ENCODE data around the gene JARID2. TPM values are rescaled to one million over a fixed set of nuclear protein-coding genes. Genes with fewer than 3 reads are reported as not detected.
A peak's percentile ranks its signal among the peaks of the same experiment; 100 is the strongest.

JARID2 gene
- total RNA-seq, 3 donors from 2014 or later, result 10.6 to 11.8 (median 11.4) TPM

- Histone ChIP-seq H3K9me3 (no peaks in the 10 kb centered on the region), H3K4me1 (ENCODE audit: low read depth) (peaks cover 26% of the 10 kb centered on the region), H3K4me3 (no peak overlapping the region), H3K36me3 (ENCODE audit: low read depth) (no peaks in the 10 kb centered on the region)
- ATAC-seq (no peak), DNase-seq (no peak)
- no peak for TF ChIP-seq CTCF (IDR thresholded peaks at IDR 0.05)
- intact Hi-C loops (cut with DNase I, micrococcal nuclease), result no loop called here
These were observed 18.5 kb downstream of the JARID2 start for GRCh38 chr6:15264412-15264811.

GRCh38 chr6:15264902-15265761, 19.3 kb downstream of the JARID2 start:
- Histone ChIP-seq H3K9me3 (no peaks in the 10 kb centered on the region), H3K4me3 (no peak overlapping the region), H3K4me1 (ENCODE audit: low read depth) (peaks cover 30% of the 10 kb centered on the region), H3K36me3 (ENCODE audit: low read depth) (no peaks in the 10 kb centered on the region)
- intact Hi-C loops (cut with DNase I, micrococcal nuclease), result no loop called here
- no peak for DNase-seq
- TF ChIP-seq CTCF (IDR thresholded peaks at IDR 0.05), result no peak
- peak; percentile 49 for ATAC-seq

GRCh38 chr6:15265787-15266186, 19.9 kb downstream of the JARID2 start:
- intact Hi-C loops (cut with DNase I, micrococcal nuclease), result no loop called here
- DNase-seq, result no peak
- no peak for ATAC-seq
- Histone ChIP-seq H3K4me3 (no peak overlapping the region), H3K9me3 (no peaks in the 10 kb centered on the region), H3K36me3 (ENCODE audit: low read depth) (no peaks in the 10 kb centered on the region), H3K4me1 (ENCODE audit: low read depth) (peaks cover 34% of the 10 kb centered on the region)
- TF ChIP-seq CTCF (IDR thresholded peaks at IDR 0.05), result no peak

- intact Hi-C loops (cut with DNase I, micrococcal nuclease), result no loop called here
- ATAC-seq, result peak; percentile 55
- TF ChIP-seq CTCF (IDR thresholded peaks at IDR 0.05), result no peak
These were observed 20.6 kb downstream of the JARID2 start for GRCh38 chr6:15266423-15266996.

GRCh38 chr6:15267221-15267620, 21.4 kb downstream of the JARID2 start:
- intact Hi-C loops (cut with DNase I, micrococcal nuclease), result no loop called here
- no peak for ATAC-seq
- Histone ChIP-seq H3K4me3 (no peak overlapping the region), H3K36me3 (ENCODE audit: low read depth) (no peaks in the 10 kb centered on the region), H3K4me1 (ENCODE audit: low read depth) (peaks cover 34% of the 10 kb centered on the region), H3K9me3 (no peaks in the 10 kb centered on the region)
- DNase-seq, result no peak
- TF ChIP-seq CTCF (IDR thresholded peaks at IDR 0.05), result no peak

More at GRCh38 chr6:15266423-15266996, 20.6 kb downstream of the JARID2 start:
- Histone ChIP-seq H3K36me3 (ENCODE audit: low read depth) (no peaks in the 10 kb centered on the region), H3K4me3 (no peak overlapping the region), H3K9me3 (no peaks in the 10 kb centered on the region), H3K4me1 (ENCODE audit: low read depth) (peaks cover 34% of the 10 kb centered on the region)
- DNase-seq, result peak in 1 of 3 donors; percentile 43

Data from mucosa of descending colon (tissue), 3 donors.